GM10847 (cell line): ENCODE results near the gene MAPKAPK5.

Source experiments
- POLR2A ChIP-seq: IDR thresholded peaks from 2 replicates; pipeline ENCODE4 v1.6.1; 2011; ENCODE audit not compliant: insufficient read length; ENCODE audit errors: extremely low read depth

MAPKAPK5 gene

GRCh38 chr12:111926631-111927030 is 84.6 kb downstream of the MAPKAPK5 start:
- TF ChIP-seq POLR2A: no peak

GRCh38 chr12:111927346-111927745 is 85.3 kb downstream of the MAPKAPK5 start:
- no peak for TF ChIP-seq POLR2A

GRCh38 chr12:111932241-111932640 is 90.2 kb downstream of the MAPKAPK5 start:
- TF ChIP-seq POLR2A: no peak

GRCh38 chr12:111936869-111937268 is 94.8 kb downstream of the MAPKAPK5 start:
- TF ChIP-seq POLR2A: no peak

GRCh38 chr12:111937429-111937828 is 95.4 kb downstream of the MAPKAPK5 start:
- TF ChIP-seq POLR2A: no peak

GRCh38 chr12:111942557-111942956 is 100.5 kb downstream of the MAPKAPK5 start:
- TF ChIP-seq POLR2A: no peak

- no peak for TF ChIP-seq POLR2A
Observed at GRCh38 chr12:111943929-111944328, 101.9 kb downstream of the MAPKAPK5 start.
